Mucosa of stomach (tissue), 1 donor: Measurements from ENCODE around the gene P2RY13.

ENCODE experiments used
- H3K27me3 ChIP-seq: one replicate; pipeline ENCODE4 v1.7.0; 2013; ENCODE audit warnings: mild to moderate bottlenecking, low read length; ENCODE audit not compliant: control insufficient read depth, insufficient read depth
- H3K36me3 ChIP-seq: one replicate; pipeline ENCODE4 v1.7.0; 2013; ENCODE audit warnings: low read length; ENCODE audit not compliant: control insufficient read depth, insufficient read depth
- H3K4me1 ChIP-seq: one replicate; pipeline ENCODE4 v1.7.0; 2013; ENCODE audit warnings: mild to moderate bottlenecking, low read length; ENCODE audit not compliant: control insufficient read depth, insufficient read depth
- H3K4me3 ChIP-seq: one replicate; pipeline ENCODE4 v1.7.0; 2013; ENCODE audit warnings: low read length
- H3K9ac ChIP-seq: one replicate; pipeline ENCODE4 v1.7.0; 2013; ENCODE audit warnings: mild to moderate bottlenecking, low read length, moderate library complexity
- H3K9me3 ChIP-seq: one replicate; pipeline ENCODE4 v1.7.0; 2013; ENCODE audit warnings: mild to moderate bottlenecking, low read length, moderate library complexity; ENCODE audit not compliant: control insufficient read depth
- donor health status: Pancreatic carcinoma.

P2RY13 gene

GRCh38 chr3:151329363-151329762, at the start of gene P2RY13:
TSS of gene P2RY13 (minus strand) at chr3:151329549. CDS start at chr3:151329528, 21 bp downstream.
- no peaks in the 10 kb centered on the region for H3K4me1 ChIP-seq
- H3K36me3 ChIP-seq = no peaks in the 10 kb centered on the region
- peak within 1 kb of the TSS; percentile 2 for H3K9ac ChIP-seq
- no peaks in the 10 kb centered on the region for H3K27me3 ChIP-seq
- no peak within 1 kb of the TSS for H3K4me3 ChIP-seq
- no peaks in the 10 kb centered on the region for H3K9me3 ChIP-seq

- Histone ChIP-seq H3K27me3 (no peaks in the 10 kb centered on the region), H3K4me1 (no peaks in the 10 kb centered on the region), H3K36me3 (no peaks in the 10 kb centered on the region), H3K9ac (no peak overlapping the region), H3K4me3 (no peak overlapping the region), H3K9me3 (no peaks in the 10 kb centered on the region)
Observed at GRCh38 chr3:151377768-151378385, 48.5 kb upstream of the P2RY13 start.

- H3K9ac ChIP-seq = no peak overlapping the region
- H3K36me3 ChIP-seq = no peaks in the 10 kb centered on the region
- H3K9me3 ChIP-seq = no peaks in the 10 kb centered on the region
- H3K4me1 ChIP-seq = no peaks in the 10 kb centered on the region
- H3K27me3 ChIP-seq = no peaks in the 10 kb centered on the region
- H3K4me3 ChIP-seq = no peak overlapping the region
Observed at GRCh38 chr3:151372063-151372820, 42.9 kb upstream of the P2RY13 start.

GRCh38 chr3:151371526-151371925, 42.2 kb upstream of the P2RY13 start:
- Histone ChIP-seq H3K9ac (no peak overlapping the region), H3K4me3 (no peak overlapping the region), H3K9me3 (no peaks in the 10 kb centered on the region), H3K36me3 (no peaks in the 10 kb centered on the region), H3K4me1 (no peaks in the 10 kb centered on the region), H3K27me3 (no peaks in the 10 kb centered on the region)

GRCh38 chr3:151367448-151367847, 38.1 kb upstream of the P2RY13 start:
- Histone ChIP-seq H3K4me3 (no peak overlapping the region), H3K4me1 (no peaks in the 10 kb centered on the region), H3K9ac (no peak overlapping the region), H3K36me3 (no peaks in the 10 kb centered on the region), H3K9me3 (no peaks in the 10 kb centered on the region), H3K27me3 (no peaks in the 10 kb centered on the region)

- H3K36me3 ChIP-seq = no peaks in the 10 kb centered on the region
- H3K27me3 ChIP-seq = no peaks in the 10 kb centered on the region
- no peaks in the 10 kb centered on the region for H3K4me1 ChIP-seq
Observed at GRCh38 chr3:151366993-151367392, 37.6 kb upstream of the P2RY13 start.

GRCh38 chr3:151362751-151363174, 33.4 kb upstream of the P2RY13 start:
- H3K9ac ChIP-seq = no peak overlapping the region
- no peaks in the 10 kb centered on the region for H3K4me1 ChIP-seq
- H3K9me3 ChIP-seq = no peaks in the 10 kb centered on the region
- H3K4me3 ChIP-seq = no peak overlapping the region
- no peaks in the 10 kb centered on the region for H3K27me3 ChIP-seq
- no peaks in the 10 kb centered on the region for H3K36me3 ChIP-seq

More at GRCh38 chr3:151366993-151367392, 37.6 kb upstream of the P2RY13 start:
- H3K9ac ChIP-seq = no peak overlapping the region
- no peaks in the 10 kb centered on the region for H3K9me3 ChIP-seq
- no peak overlapping the region for H3K4me3 ChIP-seq

- Histone ChIP-seq H3K36me3 (no peaks in the 10 kb centered on the region), H3K9ac (no peak overlapping the region), H3K4me3 (no peak overlapping the region), H3K9me3 (no peaks in the 10 kb centered on the region), H3K4me1 (no peaks in the 10 kb centered on the region), H3K27me3 (no peaks in the 10 kb centered on the region)
Observed at GRCh38 chr3:151357463-151357850, 28.1 kb upstream of the P2RY13 start.

- H3K36me3 ChIP-seq = no peaks in the 10 kb centered on the region
- H3K9me3 ChIP-seq = no peaks in the 10 kb centered on the region
- no peaks in the 10 kb centered on the region for H3K4me1 ChIP-seq
- H3K9ac ChIP-seq = no peak overlapping the region
- no peaks in the 10 kb centered on the region for H3K27me3 ChIP-seq
- H3K4me3 ChIP-seq = no peak overlapping the region
Observed at GRCh38 chr3:151356794-151357462, 27.6 kb upstream of the P2RY13 start.

- Histone ChIP-seq H3K9me3 (no peaks in the 10 kb centered on the region), H3K9ac (no peak overlapping the region), H3K36me3 (no peaks in the 10 kb centered on the region), H3K27me3 (no peaks in the 10 kb centered on the region), H3K4me1 (no peaks in the 10 kb centered on the region), H3K4me3 (no peak overlapping the region)
Observed at GRCh38 chr3:151351648-151352047, 22.3 kb upstream of the P2RY13 start.

- Histone ChIP-seq H3K9ac (no peak overlapping the region), H3K9me3 (no peaks in the 10 kb centered on the region), H3K36me3 (no peaks in the 10 kb centered on the region), H3K4me3 (no peak overlapping the region), H3K27me3 (no peaks in the 10 kb centered on the region), H3K4me1 (no peaks in the 10 kb centered on the region)
Observed at GRCh38 chr3:151351219-151351618, 21.9 kb upstream of the P2RY13 start.

GRCh38 chr3:151350656-151351055, 21.3 kb upstream of the P2RY13 start:
- Histone ChIP-seq H3K27me3 (no peaks in the 10 kb centered on the region), H3K4me1 (no peaks in the 10 kb centered on the region), H3K9me3 (no peaks in the 10 kb centered on the region), H3K36me3 (no peaks in the 10 kb centered on the region), H3K9ac (no peak overlapping the region), H3K4me3 (no peak overlapping the region)
